ENCODE data around the gene CA5A.

Gene CA5A

GRCh38 chr16:87853411-87854052 lies 82.8 kb downstream of the CA5A start:
- TF ChIP-seq CTCF (IDR thresholded peaks at IDR 0.05; ENCODE audit: low read depth, low read length): no peak
- peak overlapping the region; percentile 40 to 46 for H3K4me3 ChIP-seq (replicated peaks in 1 of 2; ENCODE audit: low read depth in 2 of 2, low read length in 2 of 2)
- peak; percentile 90 to 91 for DNase-seq (ENCODE audit: low read depth in 2 of 2)

- TF ChIP-seq CTCF (IDR thresholded peaks at IDR 0.05; ENCODE audit: low read depth, low read length): no peak
- H3K4me3 ChIP-seq (replicated peaks in 1 of 2; ENCODE audit: low read depth in 2 of 2, low read length in 2 of 2): no peak overlapping the region
- no peak for DNase-seq (ENCODE audit: low read depth in 2 of 2)
These were observed 84.7 kb downstream of the CA5A start for GRCh38 chr16:87851601-87852000.

DNA sequence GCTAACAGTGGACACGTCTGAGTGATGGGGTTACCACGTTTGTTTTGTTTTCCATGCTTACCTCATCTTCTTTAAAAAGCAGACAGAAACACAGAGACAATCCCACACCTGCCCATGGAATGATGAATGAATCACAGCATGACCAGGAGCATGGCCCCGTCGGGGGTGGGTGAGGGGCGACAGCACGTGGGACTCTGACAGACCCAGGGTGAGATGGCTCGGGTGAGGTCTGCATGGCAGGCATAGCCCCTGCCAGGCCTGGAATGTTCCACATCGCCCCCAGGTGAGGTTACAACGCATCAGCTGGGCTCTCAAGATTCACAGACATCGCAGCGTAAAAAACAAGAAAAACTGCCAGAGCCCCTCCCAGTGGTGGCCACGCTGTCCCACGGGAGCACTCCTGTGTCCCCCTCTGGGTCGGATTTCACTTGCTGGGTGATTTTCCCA lies 85.2 kb downstream of the CA5A start:
- no peak for TF ChIP-seq CTCF (IDR thresholded peaks at IDR 0.05; ENCODE audit: low read depth, low read length)
- no peak overlapping the region for H3K4me3 ChIP-seq (replicated peaks in 1 of 2; ENCODE audit: low read depth in 2 of 2, low read length in 2 of 2)
- DNase-seq (ENCODE audit: low read depth in 2 of 2): no peak

- DNase-seq (ENCODE audit: low read depth in 2 of 2): peak; percentile 51 to 58
- TF ChIP-seq CTCF (IDR thresholded peaks at IDR 0.05; ENCODE audit: low read depth, low read length): peak; percentile 96
- H3K4me3 ChIP-seq (replicated peaks in 1 of 2; ENCODE audit: low read depth in 2 of 2, low read length in 2 of 2): no peak overlapping the region
These were observed 86.0 kb downstream of the CA5A start for GRCh38 chr16:87850009-87851006.

GRCh38 chr16:87849419-87850008 lies 86.8 kb downstream of the CA5A start:
- DNase-seq (ENCODE audit: low read depth in 2 of 2): no peak
- H3K4me3 ChIP-seq (replicated peaks in 1 of 2; ENCODE audit: low read depth in 2 of 2, low read length in 2 of 2): no peak overlapping the region
- TF ChIP-seq CTCF (IDR thresholded peaks at IDR 0.05; ENCODE audit: low read depth, low read length): no peak

DNA sequence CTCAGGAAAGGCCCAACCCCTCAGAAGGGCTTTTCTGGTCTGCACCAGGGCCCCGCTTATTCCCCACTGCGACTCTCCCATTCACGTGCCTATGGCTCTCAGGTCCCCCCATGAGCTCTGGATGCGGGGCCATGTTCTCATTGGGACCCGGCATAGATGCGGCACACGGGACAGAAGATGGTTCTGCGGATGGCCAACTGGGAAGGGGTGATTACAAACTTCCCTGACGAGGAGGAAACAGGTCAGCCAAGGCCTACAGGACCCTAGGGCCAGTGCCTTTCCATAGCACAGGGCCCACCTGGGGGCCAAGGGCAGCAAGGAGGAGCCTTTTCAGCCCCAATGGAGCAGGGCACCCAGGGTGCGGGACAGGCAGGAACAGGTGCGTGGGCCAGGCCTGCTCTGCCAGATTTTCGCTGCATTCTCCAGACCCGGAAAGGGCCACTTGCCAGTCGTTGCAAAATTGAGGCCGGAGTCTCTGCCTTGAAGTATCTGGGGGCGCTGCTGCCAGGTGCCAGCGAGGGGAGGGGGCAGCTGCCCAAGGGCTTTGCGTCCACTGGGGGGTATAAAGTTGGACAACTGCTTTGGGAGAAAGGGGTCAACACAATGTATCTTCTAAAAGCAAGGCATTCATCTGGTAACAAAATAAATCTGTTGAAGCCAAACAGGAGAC lies 87.5 kb downstream of the CA5A start:
- DNase-seq (ENCODE audit: low read depth in 2 of 2): no peak
- no peak for TF ChIP-seq CTCF (IDR thresholded peaks at IDR 0.05; ENCODE audit: low read depth, low read length)

More for the DNA sequence above, 87.5 kb downstream of the CA5A start:
- H3K4me3 ChIP-seq (replicated peaks in 1 of 2; ENCODE audit: low read depth in 2 of 2, low read length in 2 of 2): no peak overlapping the region

Data from cardiac fibroblast (primary cell).